ENCODE results near the gene GPR132.
"Not testable (repeated sequence)": the region's sequence is repeated elsewhere in the genome, so short reads cannot be mapped to it uniquely, and the experiment has no call there.

GPR132 gene

DNA sequence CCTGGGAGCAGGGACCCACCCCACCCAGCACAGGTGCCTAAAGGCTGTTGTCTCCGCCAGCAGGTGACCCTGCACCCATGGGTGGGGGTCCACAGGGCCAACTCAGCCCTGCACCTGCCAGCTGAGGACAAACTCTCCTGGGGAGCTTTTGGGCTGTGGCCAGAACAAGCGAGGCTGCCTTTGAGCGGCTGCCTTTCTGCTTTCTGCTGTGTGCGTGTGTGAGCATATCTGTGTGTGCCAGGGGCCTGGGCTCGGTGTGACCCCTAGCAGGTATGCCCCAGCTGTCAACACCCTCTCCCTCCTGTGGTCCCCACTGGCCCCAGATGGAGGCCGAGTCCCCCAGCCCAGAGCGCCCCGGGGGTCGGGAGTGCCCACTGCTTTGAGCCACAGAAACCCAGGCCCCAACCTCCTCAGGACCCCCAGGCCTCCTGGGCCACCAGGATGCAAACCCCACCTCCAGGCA, 25.9 kb upstream of the GPR132 start:
- DNase-seq (ENCODE audit: low spot score): no peak

DNA sequence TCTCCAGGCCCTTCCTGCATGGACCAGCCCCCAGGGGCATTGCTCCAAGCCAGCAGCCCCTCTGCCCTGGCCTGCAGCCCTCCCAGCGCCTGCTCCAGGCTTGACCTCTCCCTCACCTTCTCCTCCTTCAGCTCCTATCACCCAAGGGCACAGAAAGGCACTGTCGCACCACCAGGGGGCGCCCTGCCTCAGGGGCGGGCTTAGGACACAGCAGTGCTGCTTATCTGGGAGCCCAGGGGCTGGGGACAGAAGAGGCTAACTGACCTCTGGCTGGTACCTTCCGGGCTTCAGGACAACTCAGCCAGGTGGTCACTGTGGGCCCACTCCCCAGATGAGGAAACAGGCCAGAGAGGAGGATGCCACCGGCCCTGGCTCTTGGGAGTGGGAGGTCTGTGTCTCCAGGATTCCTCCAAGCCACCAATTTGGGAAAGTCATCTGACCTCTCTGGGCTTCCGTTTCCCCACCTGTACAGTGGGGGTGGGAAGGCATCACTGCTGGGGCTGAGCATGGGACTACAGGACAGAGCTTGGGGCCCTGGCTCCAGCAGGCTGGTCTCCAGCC, 25.3 kb upstream of the GPR132 start:
- DNase-seq (ENCODE audit: low spot score): peak; percentile 90

DNA sequence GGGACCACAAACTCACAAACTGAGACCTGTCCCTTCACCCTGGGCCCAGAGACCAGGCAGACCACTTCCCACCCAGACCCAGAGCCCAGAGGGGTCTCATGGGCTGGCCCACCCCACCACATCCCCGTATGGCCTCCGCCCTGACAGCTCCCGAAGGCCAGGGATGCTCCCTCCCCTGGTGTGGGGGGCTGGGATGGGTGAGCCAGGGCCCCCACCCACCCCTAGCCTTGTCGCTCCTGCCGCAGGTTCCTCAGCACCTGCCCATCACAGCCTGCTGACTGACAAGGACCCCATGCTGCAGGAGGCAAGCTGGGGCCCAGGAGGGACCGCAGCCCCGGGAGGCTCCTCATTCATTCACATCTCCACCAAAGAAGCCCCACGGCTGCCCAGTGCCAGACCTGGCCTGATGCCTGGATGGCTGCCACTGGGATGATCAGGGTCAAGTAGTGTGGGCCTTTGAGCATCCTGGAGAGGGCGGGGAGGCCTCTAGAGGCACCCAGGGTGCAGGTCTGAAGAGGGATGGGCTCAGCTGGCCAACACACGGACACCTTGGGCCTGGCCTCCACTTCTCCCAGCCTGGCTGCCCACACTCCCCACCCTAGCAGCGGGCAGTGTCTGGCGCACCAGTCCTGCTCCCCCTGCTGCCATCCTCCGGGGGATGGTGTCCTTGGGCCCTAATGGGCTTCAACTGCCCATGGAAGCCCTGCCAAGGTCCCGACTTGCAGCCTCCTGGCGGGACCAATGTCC, 24.7 kb upstream of the GPR132 start:
- no peak for DNase-seq (ENCODE audit: low spot score)

DNA sequence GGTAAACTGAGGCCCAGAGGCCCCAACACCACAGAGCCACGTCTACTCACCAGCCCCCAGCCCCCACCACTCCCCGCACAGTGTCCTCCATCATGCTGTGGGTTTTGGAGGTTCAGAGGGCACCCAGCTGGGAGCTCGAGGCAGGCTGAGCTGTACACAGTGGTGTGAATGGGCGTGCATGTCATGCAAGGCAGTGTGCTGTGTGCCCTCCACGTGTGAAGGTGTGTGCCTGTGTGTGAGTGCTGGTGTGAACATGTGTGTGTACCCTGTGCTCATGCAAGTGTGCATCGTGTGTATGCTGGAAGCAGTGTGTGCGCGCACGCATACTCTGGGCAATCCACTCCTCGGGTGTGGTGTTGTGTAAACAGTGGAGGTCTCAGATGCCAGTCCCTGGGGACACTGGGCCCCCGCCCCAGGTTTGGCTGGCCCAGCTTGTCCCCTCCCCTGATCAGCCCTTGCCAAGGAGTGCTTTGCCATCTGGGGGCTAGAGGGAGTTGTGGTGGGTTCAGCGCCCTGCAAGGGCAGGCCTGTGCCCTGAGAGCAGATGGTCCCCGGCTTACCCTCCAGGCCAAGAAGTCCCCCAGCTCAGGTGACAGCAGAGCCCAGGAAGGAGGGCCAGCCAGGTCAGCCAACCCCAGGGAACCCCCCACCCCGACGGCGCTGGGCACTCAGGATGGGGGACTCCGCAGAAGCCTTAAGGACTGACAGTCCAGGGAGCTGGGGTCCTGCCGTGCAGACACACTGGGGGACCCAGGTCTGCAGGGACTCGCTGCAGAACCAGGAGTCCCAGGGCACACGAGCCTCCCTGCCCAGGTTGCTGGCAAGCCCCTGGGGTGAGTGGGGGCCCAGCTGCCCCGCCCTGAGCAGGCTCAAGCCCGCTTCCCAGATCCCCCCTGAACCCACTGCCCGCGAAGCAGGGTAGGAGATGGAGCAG, 23.8 kb upstream of the GPR132 start:
- no peak for DNase-seq (ENCODE audit: low spot score)

DNA sequence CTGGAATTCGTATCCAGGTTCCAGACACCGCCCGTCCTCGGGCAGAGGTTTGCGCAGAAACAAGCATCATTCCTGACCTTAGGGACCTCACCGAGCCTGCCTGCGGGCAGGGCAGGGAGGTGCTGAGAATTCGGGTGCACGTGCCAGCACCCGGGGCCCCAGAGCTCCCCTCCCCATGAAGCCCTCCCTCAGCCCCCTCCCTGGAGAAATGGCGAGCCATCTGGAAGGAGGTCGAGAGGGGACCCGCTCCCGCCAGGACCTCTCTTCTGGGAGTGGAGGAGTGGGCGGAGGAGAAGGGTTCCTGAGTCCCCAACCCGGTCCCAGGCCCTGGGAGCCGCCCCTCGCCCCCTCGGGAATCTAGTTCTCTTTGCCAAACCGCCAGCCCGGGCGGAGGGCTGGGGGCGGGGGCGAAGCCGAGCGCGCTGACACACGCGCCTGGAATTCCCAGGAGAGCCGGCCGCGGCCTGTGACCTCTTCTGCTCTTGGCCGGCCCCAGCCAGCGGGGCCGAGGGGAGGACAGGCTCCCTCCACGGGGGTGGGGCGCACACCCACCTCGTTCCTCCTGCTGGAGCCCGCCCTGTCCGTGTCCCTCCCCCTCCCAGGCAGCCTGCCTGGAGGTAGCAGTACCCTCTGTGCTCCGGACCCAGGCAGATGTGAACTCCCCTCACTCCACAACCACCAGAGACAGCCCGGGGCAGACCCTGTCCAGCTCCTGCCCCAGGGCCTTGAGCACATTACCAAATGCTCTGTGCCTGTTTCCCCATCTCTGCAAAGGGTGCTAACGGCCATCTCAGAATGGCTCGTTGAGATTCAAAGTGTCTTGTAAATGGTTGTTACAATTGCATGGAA, 23.0 kb upstream of the GPR132 start:
- DNase-seq (ENCODE audit: low spot score): peak; percentile 80

DNA sequence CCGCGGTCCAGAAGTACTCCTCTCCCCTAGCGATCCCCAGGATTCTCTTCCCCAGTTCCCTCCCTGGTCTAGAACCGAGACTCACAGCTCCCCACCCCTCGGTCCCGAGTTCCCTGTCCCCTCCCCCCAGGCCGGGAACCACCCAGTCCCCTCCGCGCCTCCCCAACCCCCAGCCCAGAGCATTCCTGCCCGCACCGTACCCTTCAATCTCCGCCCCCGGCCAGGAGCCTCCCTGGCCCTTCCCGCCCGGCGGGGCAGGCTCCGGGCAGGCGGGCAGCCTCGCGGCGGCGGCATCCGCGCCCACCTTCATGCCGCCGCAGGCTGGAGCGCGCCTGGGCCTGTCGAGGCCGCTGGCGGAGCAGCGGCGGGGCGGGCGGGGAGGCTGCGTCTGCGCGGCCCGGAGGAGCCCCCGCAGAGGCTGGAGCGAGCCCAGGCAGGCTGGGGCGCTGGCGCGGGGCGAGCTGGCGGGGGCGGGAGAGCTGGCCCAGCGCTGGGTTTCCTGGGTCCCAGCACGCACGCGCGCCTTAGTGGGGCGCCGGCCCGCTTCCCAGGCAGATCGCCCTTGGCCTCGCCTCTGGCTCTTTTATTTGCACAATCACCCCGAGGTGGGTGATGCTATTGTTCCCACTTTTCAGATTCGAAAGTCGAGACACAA, 22.2 kb upstream of the GPR132 start:
- peak; percentile 61 for DNase-seq (ENCODE audit: low spot score)

DNA sequence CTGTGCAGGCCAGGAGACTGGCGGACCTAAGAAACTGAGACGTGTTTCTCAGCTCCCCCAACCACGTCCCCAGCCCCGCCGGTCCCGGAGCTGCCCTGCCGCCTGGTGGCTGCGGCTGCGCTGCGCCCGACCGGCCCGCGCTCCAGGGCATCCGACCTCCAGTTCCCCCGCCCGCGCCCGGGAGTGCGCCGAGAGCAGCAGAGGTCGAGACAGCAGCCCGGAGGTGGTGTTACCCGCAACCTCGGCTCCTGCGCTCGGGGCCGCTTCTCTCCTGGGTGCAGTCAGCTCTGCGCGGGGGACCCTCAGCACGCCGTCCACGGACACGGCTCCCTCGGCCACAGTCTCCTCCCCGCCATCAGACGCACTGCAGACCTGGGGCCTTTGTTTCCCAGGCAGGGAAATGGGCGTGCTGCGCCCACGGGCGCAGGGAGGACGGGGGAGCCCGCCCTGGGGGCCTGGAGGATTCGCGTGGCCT, 21.6 kb upstream of the GPR132 start:
- peak; percentile 83 for DNase-seq (ENCODE audit: low spot score)

DNA sequence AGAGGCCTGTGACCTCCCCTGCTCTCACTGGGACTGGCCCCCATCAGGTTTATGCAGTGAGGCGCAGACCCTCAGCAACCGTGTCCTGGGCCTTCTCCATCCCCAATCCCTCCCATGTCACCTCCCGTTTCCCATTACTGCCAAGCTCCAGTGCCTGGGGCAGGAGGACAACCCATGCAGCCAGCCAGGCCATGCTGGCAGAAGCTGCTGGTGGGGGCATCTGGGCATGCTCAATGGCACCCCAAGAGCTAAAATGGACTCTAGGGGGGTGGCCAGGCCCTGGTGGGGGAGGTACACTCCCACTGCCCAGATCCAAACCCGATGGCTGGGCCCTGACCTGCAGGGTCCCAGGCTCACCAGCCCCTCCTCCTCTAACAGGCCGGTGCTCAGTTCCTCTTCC, 20.5 kb upstream of the GPR132 start:
- no peak for DNase-seq (ENCODE audit: low spot score)

DNA sequence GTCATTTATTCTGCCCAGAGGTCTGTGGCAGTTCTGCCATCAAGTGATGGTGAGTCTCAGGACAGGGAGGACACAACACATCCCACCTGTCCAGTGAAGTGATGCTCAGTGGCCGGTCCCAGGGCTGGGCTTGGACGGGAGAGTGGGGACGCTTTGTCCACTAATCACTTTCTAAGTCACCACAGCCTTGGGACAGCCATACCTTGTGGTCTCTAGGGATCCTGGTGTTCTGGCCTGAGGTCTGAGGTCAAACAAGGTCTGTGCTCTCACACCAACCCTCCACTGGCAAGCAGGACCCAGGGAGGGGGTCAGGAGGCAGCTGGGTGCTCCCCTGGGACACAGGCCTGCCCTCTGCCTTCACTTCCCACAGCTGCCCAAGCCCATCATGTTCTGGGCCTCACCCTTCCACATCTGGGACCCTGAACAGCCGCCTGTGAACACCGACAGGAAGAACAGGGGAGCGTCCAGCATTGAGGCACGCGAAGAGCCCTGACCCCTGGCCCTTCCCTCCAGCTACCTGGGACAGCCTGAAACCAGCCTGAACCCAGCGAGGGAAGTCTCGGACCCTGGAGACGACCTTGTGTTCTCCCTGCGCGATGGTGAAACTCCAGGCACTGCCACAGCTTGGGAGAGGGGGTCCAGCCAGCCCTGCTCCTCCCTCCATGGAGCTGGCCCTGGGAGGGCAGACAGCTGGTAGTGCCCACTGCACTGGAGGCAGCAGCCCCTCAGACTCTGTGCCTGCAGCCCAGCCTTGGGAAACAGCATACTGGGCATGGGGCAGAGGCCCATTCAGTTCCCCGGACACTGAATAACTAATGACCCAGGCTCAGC, 19.7 kb upstream of the GPR132 start:
- DNase-seq (ENCODE audit: low spot score): no peak

DNA sequence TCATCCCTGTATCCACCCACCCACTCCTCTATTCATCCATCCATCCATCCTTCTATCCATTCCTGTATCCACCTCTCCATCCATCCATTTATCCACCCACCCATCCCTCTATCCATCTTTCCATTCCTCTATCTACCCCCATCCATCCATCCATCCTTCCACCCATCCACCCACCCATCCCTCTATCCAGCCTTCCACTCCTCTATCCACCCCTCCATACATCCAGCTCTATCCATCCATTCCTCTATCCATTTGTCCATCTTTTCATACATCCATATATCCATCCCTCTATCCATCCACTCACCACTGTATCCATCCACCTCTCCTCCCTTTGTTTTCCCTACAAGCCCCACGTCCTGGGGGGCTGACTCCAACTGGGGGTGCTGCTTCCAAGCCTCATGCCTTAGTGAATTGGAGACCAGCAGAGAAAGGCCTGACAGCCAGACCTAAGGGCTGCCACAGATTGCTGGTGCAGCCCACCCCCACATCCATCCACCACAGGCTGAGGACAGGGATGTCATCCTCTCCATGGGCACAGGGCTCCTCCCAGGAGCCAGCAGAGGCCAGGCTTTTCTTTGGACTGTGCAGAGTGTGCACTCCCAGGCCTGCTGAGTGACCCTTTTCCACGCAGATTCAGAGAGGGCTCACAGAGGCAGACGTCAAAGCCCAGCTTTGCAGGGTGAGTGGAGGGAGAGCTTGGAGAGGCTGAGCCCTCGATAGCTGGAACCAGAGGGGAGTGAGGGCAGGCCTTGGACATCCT, 18.9 kb upstream of the GPR132 start:
- DNase-seq (ENCODE audit: low spot score): no peak

DNA sequence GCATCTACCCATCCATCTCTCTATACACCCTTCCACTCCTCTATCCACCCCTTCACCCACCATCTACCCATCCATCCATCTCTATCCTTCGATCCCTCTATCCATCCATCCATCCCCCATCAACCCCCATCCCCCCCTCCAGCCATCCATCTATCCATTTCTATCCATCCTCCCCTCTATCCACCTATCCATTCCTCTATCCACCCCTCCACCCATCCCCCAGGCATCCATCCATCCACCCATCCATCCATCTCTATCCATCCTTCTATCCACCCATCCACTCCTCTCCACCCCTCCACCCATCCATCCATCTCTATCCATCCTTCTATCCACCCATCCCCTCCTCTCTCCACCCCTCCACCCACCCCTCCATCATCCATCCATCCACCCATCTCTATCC, 17.5 kb upstream of the GPR132 start:
- DNase-seq (ENCODE audit: low spot score): no peak

DNA sequence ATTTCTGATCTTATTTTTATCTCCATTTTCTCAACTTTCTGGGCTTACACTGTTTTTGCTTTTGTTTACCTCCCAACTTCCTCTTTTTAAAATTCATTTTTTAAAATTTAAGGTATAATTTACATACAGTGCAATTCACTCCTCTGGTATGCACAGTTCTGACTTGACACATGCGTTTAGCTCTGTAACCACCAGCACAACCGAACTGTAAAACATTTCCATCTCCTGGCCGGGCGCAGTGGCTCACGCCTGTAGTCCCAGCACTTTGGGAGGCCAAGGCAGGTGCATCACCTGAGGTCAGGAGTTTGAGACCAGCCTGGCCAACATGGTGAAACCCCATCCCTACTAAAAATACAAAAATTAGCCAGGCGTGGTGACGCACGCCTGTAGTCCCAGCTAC, 16.2 kb upstream of the GPR132 start:
- not testable (repeated sequence) for DNase-seq (ENCODE audit: low spot score)

DNA sequence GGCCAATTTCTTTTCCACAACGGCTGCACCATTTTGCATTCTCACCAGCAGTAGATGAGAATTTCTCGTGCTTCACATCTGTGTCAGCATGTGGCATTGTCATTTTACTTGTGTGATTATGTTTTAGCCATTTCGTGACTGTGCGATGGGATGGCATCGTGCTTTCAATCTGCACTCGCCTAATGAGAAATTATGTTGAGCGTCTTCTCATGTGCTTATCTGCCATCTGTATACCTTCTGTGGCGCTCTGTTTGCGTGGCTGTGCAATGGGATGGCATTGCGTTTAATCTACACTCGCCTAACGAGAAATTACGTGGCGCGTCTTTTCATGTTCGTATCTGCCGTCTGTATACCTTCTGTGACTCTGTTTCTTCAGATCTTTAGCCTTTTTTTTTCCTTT, 14.9 kb upstream of the GPR132 start:
- no peak for DNase-seq (ENCODE audit: low spot score)

DNA sequence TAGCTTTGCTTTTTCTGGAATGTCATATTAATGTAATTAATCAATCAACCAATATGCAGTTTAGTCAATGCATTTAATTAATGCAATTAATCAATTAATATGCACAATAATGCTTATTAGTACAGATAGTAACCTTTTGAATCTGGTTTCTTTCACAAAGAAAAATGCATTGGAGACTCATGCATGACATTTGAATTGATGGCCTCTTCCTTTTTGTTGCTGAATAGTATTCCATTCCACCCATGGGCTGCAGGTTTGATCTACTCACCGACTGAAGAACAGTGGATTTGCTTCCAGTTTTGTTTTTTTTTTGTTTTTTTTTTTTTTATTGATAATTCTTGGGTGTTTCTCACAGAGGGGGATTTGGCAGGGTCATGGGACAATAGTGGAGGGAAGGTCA, 13.1 kb upstream of the GPR132 start:
- DNase-seq (ENCODE audit: low spot score): no peak

DNA sequence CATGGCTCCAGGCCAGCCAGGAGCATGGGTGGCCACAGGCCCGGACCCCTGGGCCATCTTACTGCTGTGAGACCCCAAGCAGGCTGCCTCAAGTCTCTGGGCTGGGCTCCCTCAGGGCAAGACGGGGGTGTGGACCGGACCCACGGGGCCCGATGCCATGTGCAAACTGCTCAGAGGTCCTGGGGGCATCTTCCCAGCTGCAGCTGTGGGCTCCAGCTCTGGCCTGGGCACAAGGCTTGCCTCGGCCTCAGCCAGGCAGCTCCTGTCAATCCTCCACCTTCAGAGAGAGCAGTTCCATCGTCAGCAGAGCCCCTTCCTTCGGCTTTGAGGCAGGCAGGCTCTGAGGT, 12.4 kb upstream of the GPR132 start:
- no peak for DNase-seq (ENCODE audit: low spot score)

DNA sequence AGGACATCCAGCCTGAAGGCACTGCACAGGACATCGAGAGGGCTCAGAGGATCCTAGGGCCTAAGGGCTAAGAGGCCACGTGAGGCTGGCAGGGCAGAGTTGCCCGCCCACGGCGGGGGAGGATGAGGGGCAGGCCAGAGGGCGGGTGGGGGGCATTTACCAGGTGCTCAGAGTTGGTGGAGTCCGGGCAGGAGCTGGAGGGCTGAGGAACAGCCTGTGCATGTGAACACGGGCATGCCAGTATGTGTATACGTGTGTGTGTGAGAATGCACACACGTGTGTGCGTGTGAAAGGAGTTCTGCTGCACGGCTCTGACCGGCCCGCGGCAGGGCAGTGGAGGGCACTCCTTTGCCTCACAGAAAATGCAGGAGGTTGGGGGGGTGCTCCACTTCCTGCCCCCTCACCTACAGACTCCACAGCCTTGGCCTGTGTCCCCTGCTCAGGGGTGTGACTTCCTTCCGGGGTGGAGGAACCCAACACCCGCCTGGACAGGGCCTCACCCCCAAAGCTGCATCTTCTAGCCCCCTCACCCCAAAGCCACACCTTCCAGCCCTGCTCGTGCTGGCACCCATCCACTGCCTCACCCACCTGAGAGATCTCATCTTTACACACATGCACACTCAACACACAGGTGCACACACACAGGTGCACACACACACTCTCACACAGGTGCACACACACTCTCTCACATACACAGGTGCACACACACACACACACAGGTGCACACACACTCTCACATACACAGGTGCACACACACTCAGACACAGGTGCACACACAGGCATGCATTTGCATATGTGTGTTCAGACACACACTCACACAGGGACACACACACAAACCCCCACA, 11.8 kb upstream of the GPR132 start:
- no peak for DNase-seq (ENCODE audit: low spot score)

DNA sequence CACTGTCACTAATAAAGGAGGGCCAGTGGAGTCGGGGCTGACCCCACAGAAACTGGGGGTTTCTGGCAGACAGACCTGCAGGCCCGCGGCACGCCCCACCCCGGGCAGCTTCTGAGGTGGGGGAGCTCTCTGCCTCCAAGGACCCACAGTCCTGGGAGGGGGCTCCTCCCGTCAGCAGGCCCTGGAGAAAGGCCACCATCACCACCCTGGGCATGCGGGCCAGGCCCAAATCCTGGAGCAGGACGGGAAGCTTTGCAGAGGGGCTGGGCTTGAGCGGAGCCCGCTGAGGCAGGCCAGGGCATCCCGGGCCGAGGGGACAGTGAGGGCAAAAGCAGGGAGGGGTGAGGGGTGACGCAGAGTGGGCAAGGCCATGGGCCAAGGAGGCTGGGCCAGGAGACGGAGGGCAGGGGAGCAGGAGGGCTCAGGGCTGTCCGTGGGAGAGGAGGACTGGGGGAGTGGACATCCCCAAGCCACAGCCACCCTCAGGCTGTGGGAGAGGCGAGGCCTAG, 11.1 kb upstream of the GPR132 start:
- no peak for DNase-seq (ENCODE audit: low spot score)

All from SW480 (cell line).